ENCODE measurements around the gene CDKN2AIPNL. TPM values are rescaled to one million over a fixed set of nuclear protein-coding genes. Genes with fewer than 3 reads are reported as not detected.

Gene CDKN2AIPNL
- total RNA-seq, 1 donor from 2014 or later: 22.8 TPM

- H3K27me3 Mint-ChIP-seq (ENCODE audit: low read depth, unreplicated experiment): no peaks in the 10 kb centered on the region
- Histone ChIP-seq H3K27ac (ENCODE audit: low read depth, low read length) (peak within 1 kb of the TSS; percentile 99), H4K20me1 (ENCODE audit: insufficient read depth, low read length) (peaks cover 41% of the 10 kb centered on the region), H3K36me3 (ENCODE audit: insufficient read depth, low read length) (no peaks in the 10 kb centered on the region), H3K9ac (ENCODE audit: low read length) (peak within 1 kb of the TSS; percentile 99), H3K9me3 (ENCODE audit: insufficient read depth, low read depth, low read length) (no peaks in the 10 kb centered on the region), H3K4me1 (ENCODE audit: insufficient read depth, low read length) (peaks cover 12% of the 10 kb centered on the region), H3K4me3 (ENCODE audit: insufficient read depth, low read depth, low read length) (peak within 1 kb of the TSS; percentile 92), H3K79me2 (ENCODE audit: insufficient read depth, low read length) (peaks cover 59% of the 10 kb centered on the region), H3K27me3 (ENCODE audit: insufficient read depth, low read length) (no peaks in the 10 kb centered on the region), H2AFZ (ENCODE audit: low read depth, low read length) (peak within 1 kb of the TSS; percentile 94), H3K4me2 (ENCODE audit: low read length) (peak within 1 kb of the TSS; percentile 91)
- no peak for TF ChIP-seq CTCF (IDR thresholded peaks at IDR 0.05; ENCODE audit: insufficient read depth, low read depth, low read length)
- no peak for TF ChIP-seq EZH2 (IDR thresholded peaks at IDR 0.05; ENCODE audit: insufficient read depth, low read length)
- peaks cover 2% of the 10 kb centered on the region for H3K9me3 Mint-ChIP-seq (ENCODE audit: unreplicated experiment)
- peaks cover 18% of the 10 kb centered on the region for H3K4me1 Mint-ChIP-seq (ENCODE audit: low read depth, unreplicated experiment)
- H3K27ac Mint-ChIP-seq (ENCODE audit: unreplicated experiment): peak within 1 kb of the TSS; percentile 99
- peak within 1 kb of the TSS; percentile 98 for H3K4me3 Mint-ChIP-seq (ENCODE audit: unreplicated experiment)
- peaks cover 4% of the 10 kb centered on the region for H3K36me3 Mint-ChIP-seq (ENCODE audit: low read depth, unreplicated experiment)
- FAIRE-seq (peak; percentile 73), DNase-seq (ENCODE audit: low read depth) (peak; percentile 100)
These were observed 40.5 kb downstream of the CDKN2AIPNL start, which contains the start of gene UBE2B for GRCh38 chr5:134370871-134371833. Gene UBE2B (plus strand): TSS chr5:134371569. CDS start chr5:134371596, 27 bp downstream.

- Mint-ChIP-seq H3K4me3 (ENCODE audit: unreplicated experiment) (peak overlapping the region; percentile 98), H3K27me3 (ENCODE audit: low read depth, unreplicated experiment) (no peaks in the 10 kb centered on the region), H3K4me1 (ENCODE audit: low read depth, unreplicated experiment) (peaks cover 18% of the 10 kb centered on the region), H3K36me3 (ENCODE audit: low read depth, unreplicated experiment) (peaks cover 2% of the 10 kb centered on the region), H3K27ac (ENCODE audit: unreplicated experiment) (peak overlapping the region; percentile 99), H3K9me3 (ENCODE audit: unreplicated experiment) (peaks cover 2% of the 10 kb centered on the region)
- Histone ChIP-seq H3K4me2 (ENCODE audit: low read length) (peak overlapping the region; percentile 91), H3K9ac (ENCODE audit: low read length) (peak overlapping the region; percentile 99), H3K27ac (ENCODE audit: low read depth, low read length) (peak overlapping the region; percentile 99), H3K79me2 (ENCODE audit: insufficient read depth, low read length) (peaks cover 62% of the 10 kb centered on the region), H3K4me3 (ENCODE audit: insufficient read depth, low read depth, low read length) (peak overlapping the region; percentile 70), H3K4me1 (ENCODE audit: insufficient read depth, low read length) (peaks cover 12% of the 10 kb centered on the region), H4K20me1 (ENCODE audit: insufficient read depth, low read length) (peaks cover 36% of the 10 kb centered on the region), H3K36me3 (ENCODE audit: insufficient read depth, low read length) (no peaks in the 10 kb centered on the region), H3K27me3 (ENCODE audit: insufficient read depth, low read length) (no peaks in the 10 kb centered on the region), H2AFZ (ENCODE audit: low read depth, low read length) (peak overlapping the region; percentile 94), H3K9me3 (ENCODE audit: insufficient read depth, low read depth, low read length) (no peaks in the 10 kb centered on the region)
- FAIRE-seq: no peak
- no peak for TF ChIP-seq EZH2 (IDR thresholded peaks at IDR 0.05; ENCODE audit: insufficient read depth, low read length)
- TF ChIP-seq CTCF (IDR thresholded peaks at IDR 0.05; ENCODE audit: insufficient read depth, low read depth, low read length): no peak
- DNase-seq (ENCODE audit: low read depth): no peak
These were observed 41.3 kb downstream of the CDKN2AIPNL start for GRCh38 chr5:134370311-134370870.

Data from astrocyte (in vitro differentiated cells and primary cell).